ENCODE data around the gene MAP3K12. TPM values are rescaled to one million over a fixed set of nuclear protein-coding genes. Genes with fewer than 3 reads are reported as not detected.

MAP3K12 gene
- total RNA-seq, 1 donor from 2014 or later: 11.1 TPM

DNA sequence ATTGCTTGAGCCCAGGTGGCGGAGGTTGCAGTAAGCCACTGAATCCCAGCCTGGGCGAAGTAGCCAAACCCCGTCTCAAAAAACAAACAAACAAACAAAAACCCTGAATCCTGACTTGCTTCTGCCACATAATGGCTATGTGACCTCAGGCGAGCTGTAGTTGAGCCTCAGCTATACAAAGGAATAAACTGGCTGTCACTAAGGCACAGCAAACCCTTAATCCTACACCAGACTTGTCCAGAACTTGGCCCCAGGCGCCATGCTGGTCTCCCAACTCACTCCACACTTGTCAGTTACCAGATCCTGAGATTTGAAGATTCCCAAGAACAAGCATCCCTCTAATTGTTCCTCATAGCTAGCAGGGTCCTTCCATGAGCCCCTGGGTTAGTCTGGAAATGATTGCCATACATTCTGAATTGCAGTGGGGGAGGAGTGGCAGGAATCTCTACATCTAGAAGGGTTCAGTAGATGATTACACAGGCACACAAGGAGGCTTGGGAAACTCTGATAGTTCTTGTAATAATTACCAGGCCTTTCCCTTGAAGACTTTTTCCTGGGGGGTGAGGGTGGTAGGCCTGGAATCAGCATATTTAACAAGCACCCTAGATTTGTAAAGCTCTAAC, 9.9 kb downstream of the MAP3K12 start:
- no peak overlapping the region for H3K4me3 ChIP-seq (ENCODE audit: insufficient read depth, low read depth, low read length)
- peaks cover 35% of the 10 kb centered on the region for H4K20me1 ChIP-seq (ENCODE audit: insufficient read depth, low read length)
- Mint-ChIP-seq H3K4me3 (ENCODE audit: unreplicated experiment) (no peak overlapping the region), H3K27me3 (ENCODE audit: low read depth, unreplicated experiment) (no peaks in the 10 kb centered on the region), H3K9me3 (ENCODE audit: unreplicated experiment) (no peaks in the 10 kb centered on the region), H3K27ac (ENCODE audit: unreplicated experiment) (no peak overlapping the region), H3K36me3 (ENCODE audit: low read depth, unreplicated experiment) (peaks cover 14% of the 10 kb centered on the region), H3K4me1 (ENCODE audit: low read depth, unreplicated experiment) (peaks cover 23% of the 10 kb centered on the region)
- H3K9me3 ChIP-seq (ENCODE audit: insufficient read depth, low read depth, low read length): no peaks in the 10 kb centered on the region
- H3K79me2 ChIP-seq (ENCODE audit: insufficient read depth, low read length): peaks cover 17% of the 10 kb centered on the region
- H3K27ac ChIP-seq (ENCODE audit: low read depth, low read length): no peak overlapping the region
- TF ChIP-seq EZH2 (IDR thresholded peaks at IDR 0.05; ENCODE audit: insufficient read depth, low read length): no peak
- TF ChIP-seq CTCF (IDR thresholded peaks at IDR 0.05; ENCODE audit: insufficient read depth, low read depth, low read length): no peak
- DNase-seq (ENCODE audit: low read depth) (no peak), FAIRE-seq (no peak)
- H2AFZ ChIP-seq (ENCODE audit: low read depth, low read length): no peak overlapping the region
- H3K9ac ChIP-seq (ENCODE audit: low read length): no peak overlapping the region
- H3K36me3 ChIP-seq (ENCODE audit: insufficient read depth, low read length): no peaks in the 10 kb centered on the region
- no peaks in the 10 kb centered on the region for H3K27me3 ChIP-seq (ENCODE audit: insufficient read depth, low read length)
- H3K4me1 ChIP-seq (ENCODE audit: insufficient read depth, low read length): peaks cover 11% of the 10 kb centered on the region
- no peak overlapping the region for H3K4me2 ChIP-seq (ENCODE audit: low read length)

DNA sequence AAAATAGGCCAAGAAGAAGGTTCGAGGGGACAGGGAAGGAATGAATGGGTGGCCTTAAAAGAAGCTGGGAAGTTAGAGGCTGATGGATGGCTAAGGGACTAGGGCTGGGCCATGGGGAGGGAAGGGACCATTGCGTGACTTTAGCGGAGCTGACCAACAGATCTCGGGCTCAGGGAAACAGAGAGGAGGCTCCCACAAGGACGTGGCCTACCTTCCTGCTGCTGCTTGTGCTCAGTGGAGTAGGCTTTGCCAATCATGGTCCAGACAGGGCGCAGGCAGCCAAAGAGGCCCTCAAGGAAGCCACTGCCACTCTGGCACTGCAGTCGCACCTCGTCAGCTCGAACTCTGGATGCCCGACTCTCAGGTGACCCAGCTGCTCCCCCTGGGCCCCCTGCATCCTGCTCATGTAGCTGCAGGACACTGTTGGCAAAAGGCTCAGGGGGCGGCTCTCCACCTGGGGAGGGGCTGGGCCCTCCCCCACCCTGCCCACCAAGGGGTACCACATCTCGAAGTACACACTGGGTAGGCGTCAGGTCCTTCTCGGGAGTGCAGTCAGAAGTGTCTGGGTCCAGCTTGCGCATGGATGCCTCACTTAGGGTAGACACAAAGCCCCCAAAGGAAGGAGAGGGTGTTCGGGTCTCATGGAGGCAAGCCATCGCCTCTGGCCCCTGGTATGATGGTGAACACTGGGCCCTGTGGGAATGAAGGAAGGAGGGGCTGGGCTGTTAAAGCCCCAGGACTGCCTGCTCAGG, 12.3 kb downstream of the MAP3K12 start:
- H4K20me1 ChIP-seq (ENCODE audit: insufficient read depth, low read length): peaks cover 59% of the 10 kb centered on the region
- H3K4me2 ChIP-seq (ENCODE audit: low read length): no peak overlapping the region
- H3K36me3 ChIP-seq (ENCODE audit: insufficient read depth, low read length): peaks cover 17% of the 10 kb centered on the region
- peaks cover 2% of the 10 kb centered on the region for H3K4me1 ChIP-seq (ENCODE audit: insufficient read depth, low read length)
- no peaks in the 10 kb centered on the region for H3K9me3 Mint-ChIP-seq (ENCODE audit: unreplicated experiment)
- H3K79me2 ChIP-seq (ENCODE audit: insufficient read depth, low read length): peaks cover 14% of the 10 kb centered on the region
- H3K9ac ChIP-seq (ENCODE audit: low read length): no peak overlapping the region
- no peak overlapping the region for H3K27ac ChIP-seq (ENCODE audit: low read depth, low read length)
- peaks cover 25% of the 10 kb centered on the region for H3K36me3 Mint-ChIP-seq (ENCODE audit: low read depth, unreplicated experiment)
- FAIRE-seq: no peak
- peaks cover 13% of the 10 kb centered on the region for H3K4me1 Mint-ChIP-seq (ENCODE audit: low read depth, unreplicated experiment)
- no peak for DNase-seq (ENCODE audit: low read depth)
- H2AFZ ChIP-seq (ENCODE audit: low read depth, low read length): no peak overlapping the region
- TF ChIP-seq CTCF (IDR thresholded peaks at IDR 0.05; ENCODE audit: insufficient read depth, low read depth, low read length) (no peak), EZH2 (IDR thresholded peaks at IDR 0.05; ENCODE audit: insufficient read depth, low read length) (no peak)
- H3K27me3 ChIP-seq (ENCODE audit: insufficient read depth, low read length): no peaks in the 10 kb centered on the region
- no peak overlapping the region for H3K4me3 ChIP-seq (ENCODE audit: insufficient read depth, low read depth, low read length)
- no peaks in the 10 kb centered on the region for H3K9me3 ChIP-seq (ENCODE audit: insufficient read depth, low read depth, low read length)
- no peaks in the 10 kb centered on the region for H3K27me3 Mint-ChIP-seq (ENCODE audit: low read depth, unreplicated experiment)
- no peak overlapping the region for H3K27ac Mint-ChIP-seq (ENCODE audit: unreplicated experiment)
- no peak overlapping the region for H3K4me3 Mint-ChIP-seq (ENCODE audit: unreplicated experiment)
